Measurements from ENCODE around the gene PDIA6.

GRCh38 chr2:10820978-10821695 lies 8.6 kb upstream of the PDIA6 start:
- TF ChIP-seq CTCF (IDR thresholded peaks at IDR 0.05 in 2 of 3, conservative IDR thresholded peaks at IDR 0.05 in 1 of 3; ENCODE audit: borderline replicate concordance in 1 of 3, insufficient read depth in 1 of 3, low read depth in 2 of 3, low read length in 2 of 3) (no peak), CEBPB (IDR thresholded peaks at IDR 0.05; ENCODE audit: low read depth) (no peak), SP1 (IDR thresholded peaks at IDR 0.05; ENCODE audit: low read depth) (no peak), REST (IDR thresholded peaks at IDR 0.05; ENCODE audit: low read depth) (no peak), EZH2 (IDR thresholded peaks at IDR 0.05) (no peak), ZFX (IDR thresholded peaks at IDR 0.05) (no peak), ZNF274 (IDR thresholded peaks at IDR 0.05; ENCODE audit: low read depth, low read length) (no peak), EGR1 (IDR thresholded peaks at IDR 0.05; ENCODE audit: low read depth) (no peak), RAD21 (IDR thresholded peaks at IDR 0.05; ENCODE audit: low read depth) (no peak), JUND (IDR thresholded peaks at IDR 0.05) (no peak), CBX3 (IDR thresholded peaks at IDR 0.05; ENCODE audit: low read depth) (no peak), ATF3 (IDR thresholded peaks at IDR 0.05) (no peak), POLR2A (IDR thresholded peaks at IDR 0.05; ENCODE audit: borderline replicate concordance, extremely low read depth, insufficient read depth, insufficient read length) (no peak)
